Vagina (tissue), 2 donors: ENCODE data around the gene SLC38A5.

Source experiments
- POLR2A ChIP-seq, 2 donors: fragments of 450-650 bp; IDR thresholded peaks; one replicate each; pipeline ENCODE4 v1.6.1; 2017; ENCODE audit warnings: antibody characterized with exemption in 2 of 2, mild to moderate bottlenecking in 2 of 2, moderate library complexity in 2 of 2
- POLR2AphosphoS5 ChIP-seq, 2 donors: sonication (generic); formaldehyde crosslinking; IDR thresholded peaks; one replicate each; pipeline ENCODE4 v1.9.0; 2017; ENCODE audit warnings: antibody characterized with exemption in 2 of 2, mild to moderate bottlenecking in 2 of 2, low read depth in 1 of 2; ENCODE audit not compliant: insufficient read depth in 1 of 2
- TF ChIP-seq, protein P1 (sequence below), 3 experiments: fragments of 450-650 bp in 2 of 3; fragments of 200-600 bp in 1 of 3; sonication (generic) in 1 of 3; IDR thresholded peaks; one replicate each; pipeline ENCODE4 v1.5.1; 2017 to 2019; ENCODE audit warnings: antibody characterized with exemption in 3 of 3, mild to moderate bottlenecking in 2 of 3, moderate library complexity in 2 of 3

DNA sequence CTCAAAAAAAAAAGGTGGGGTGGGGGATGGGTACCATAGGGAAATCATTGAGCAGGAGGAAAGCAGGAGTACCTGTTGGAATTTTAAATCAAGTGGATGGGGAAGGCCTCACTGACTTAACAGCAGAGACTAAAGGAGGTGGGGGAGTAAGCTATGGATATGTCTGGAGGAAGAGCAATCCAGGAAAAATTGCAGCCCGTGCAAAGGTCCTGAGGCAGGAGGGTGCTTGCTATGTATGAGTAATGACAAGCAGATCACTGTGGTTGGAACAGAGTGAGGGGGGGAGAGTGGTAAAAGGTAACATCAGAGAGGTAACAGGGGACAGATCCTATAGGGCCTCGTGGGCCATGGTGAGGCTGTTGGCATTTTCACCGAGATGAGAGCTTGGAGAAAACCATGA lies 10.1 kb upstream of the SLC38A5 start:
- TF ChIP-seq, protein P1, sequence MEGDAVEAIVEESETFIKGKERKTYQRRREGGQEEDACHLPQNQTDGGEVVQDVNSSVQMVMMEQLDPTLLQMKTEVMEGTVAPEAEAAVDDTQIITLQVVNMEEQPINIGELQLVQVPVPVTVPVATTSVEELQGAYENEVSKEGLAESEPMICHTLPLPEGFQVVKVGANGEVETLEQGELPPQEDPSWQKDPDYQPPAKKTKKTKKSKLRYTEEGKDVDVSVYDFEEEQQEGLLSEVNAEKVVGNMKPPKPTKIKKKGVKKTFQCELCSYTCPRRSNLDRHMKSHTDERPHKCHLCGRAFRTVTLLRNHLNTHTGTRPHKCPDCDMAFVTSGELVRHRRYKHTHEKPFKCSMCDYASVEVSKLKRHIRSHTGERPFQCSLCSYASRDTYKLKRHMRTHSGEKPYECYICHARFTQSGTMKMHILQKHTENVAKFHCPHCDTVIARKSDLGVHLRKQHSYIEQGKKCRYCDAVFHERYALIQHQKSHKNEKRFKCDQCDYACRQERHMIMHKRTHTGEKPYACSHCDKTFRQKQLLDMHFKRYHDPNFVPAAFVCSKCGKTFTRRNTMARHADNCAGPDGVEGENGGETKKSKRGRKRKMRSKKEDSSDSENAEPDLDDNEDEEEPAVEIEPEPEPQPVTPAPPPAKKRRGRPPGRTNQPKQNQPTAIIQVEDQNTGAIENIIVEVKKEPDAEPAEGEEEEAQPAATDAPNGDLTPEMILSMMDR (IDR thresholded peaks at IDR 0.05), result no peak
- TF ChIP-seq POLR2A (IDR thresholded peaks at IDR 0.05) (no peak), POLR2AphosphoS5 (IDR thresholded peaks at IDR 0.05; ENCODE audit: insufficient read depth in 1 of 2, low read depth in 1 of 2) (no peak)
